Thyroid gland (tissue), 4 donors: ENCODE data around the gene RGCC.

Source experiments
- CTCF ChIP-seq, 6 experiments: fragments of 200-600 bp in 3 of 6; fragments of 450-650 bp in 3 of 6; sonication (generic) in 3 of 6; IDR thresholded peaks; one replicate each; pipeline ENCODE4 v1.5.1; 2016 to 2019; ENCODE audit warnings: antibody characterized with exemption in 6 of 6, mild to moderate bottlenecking in 2 of 6, inconsistent platforms in 1 of 6, moderate library complexity in 1 of 6
- POLR2A ChIP-seq, 2 donors: fragments of 450-650 bp; IDR thresholded peaks; one replicate each; pipeline ENCODE4 v1.6.1; 2017; ENCODE audit warnings: antibody characterized with exemption in 2 of 2, mild to moderate bottlenecking in 2 of 2, moderate library complexity in 1 of 2

GRCh38 chr13:41454170-41454569, 3.2 kb upstream of the RGCC start:
- TF ChIP-seq POLR2A (IDR thresholded peaks at IDR 0.05) (no peak), CTCF (IDR thresholded peaks at IDR 0.05) (no peak)
